ENCODE data around the gene TUBA3D.
"Not testable (repeated sequence)": the region's sequence is repeated elsewhere in the genome, so short reads cannot be mapped to it uniquely, and the experiment has no call there.

TUBA3D gene

GRCh38 chr2:131475831-131476230 is at the start of gene TUBA3D:
TUBA3D (plus strand) TSS chr2:131476119; CDS start chr2:131476200, 81 bp downstream.
- no peak for DNase-seq (ENCODE audit: low read depth, low spot score)
- Histone ChIP-seq H3K36me3 (ENCODE audit: insufficient read depth, low read length) (no peaks in the 10 kb centered on the region), H3K9me3 (ENCODE audit: low read depth, low read length) (no peaks in the 10 kb centered on the region), H3K9ac (ENCODE audit: insufficient read length) (no peak within 1 kb of the TSS), H3K27ac (no peak within 1 kb of the TSS), H3K4me3 (no peak within 1 kb of the TSS)
- TF ChIP-seq FOXP2 (optimal IDR thresholded peaks at IDR 0.05; ENCODE audit: control extremely low read depth, extremely low read length, insufficient read depth): no peak
- no peak for TF ChIP-seq POLR2AphosphoS5 (IDR thresholded peaks at IDR 0.05; ENCODE audit: borderline replicate concordance, low read depth, low read length)
- no peak for TF ChIP-seq EZH2 (IDR thresholded peaks at IDR 0.05)

DNA sequence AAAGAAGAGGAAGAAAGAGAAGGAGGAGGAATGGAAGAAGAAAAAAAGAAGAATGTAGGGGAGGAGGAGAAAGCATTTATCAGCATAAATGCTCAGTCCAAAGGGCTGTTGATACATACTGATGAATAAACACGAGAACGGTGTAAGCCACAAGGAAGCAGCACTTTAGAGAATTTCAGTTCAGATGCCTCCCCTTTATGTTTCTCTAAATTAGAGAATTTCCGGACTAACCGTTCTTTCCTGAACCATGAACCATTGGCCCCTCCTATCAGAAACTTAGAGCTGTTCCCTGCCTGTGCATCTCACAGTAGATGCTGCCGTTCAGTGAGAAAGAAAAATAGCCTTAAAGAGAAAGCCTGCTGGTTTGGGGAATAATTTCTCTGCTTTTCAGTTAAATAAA is 49.2 kb upstream of the TUBA3D start:
- H3K9me3 ChIP-seq (ENCODE audit: low read depth, low read length): no peaks in the 10 kb centered on the region
- no peak for DNase-seq (ENCODE audit: low read depth, low spot score)
- H3K4me3 ChIP-seq: no peak overlapping the region
- TF ChIP-seq POLR2AphosphoS5 (IDR thresholded peaks at IDR 0.05; ENCODE audit: borderline replicate concordance, low read depth, low read length) (no peak), EZH2 (IDR thresholded peaks at IDR 0.05) (no peak), FOXP2 (optimal IDR thresholded peaks at IDR 0.05; ENCODE audit: control extremely low read depth, extremely low read length, insufficient read depth) (no peak)
- H3K36me3 ChIP-seq (ENCODE audit: insufficient read depth, low read length): no peaks in the 10 kb centered on the region
- no peak overlapping the region for H3K9ac ChIP-seq (ENCODE audit: insufficient read length)
- no peak overlapping the region for H3K27ac ChIP-seq

GRCh38 chr2:131431336-131431735 is 44.6 kb upstream of the TUBA3D start:
- H3K27ac ChIP-seq: no peak overlapping the region
- DNase-seq (ENCODE audit: low read depth, low spot score): no peak
- TF ChIP-seq POLR2AphosphoS5 (IDR thresholded peaks at IDR 0.05; ENCODE audit: borderline replicate concordance, low read depth, low read length): no peak

GRCh38 chr2:131440742-131441468 is 35.0 kb upstream of the TUBA3D start:
- H3K36me3 ChIP-seq (ENCODE audit: insufficient read depth, low read length); H3K9me3 ChIP-seq (ENCODE audit: low read depth, low read length); H3K27ac ChIP-seq; DNase-seq (ENCODE audit: low read depth, low spot score); H3K4me3 ChIP-seq; H3K9ac ChIP-seq (ENCODE audit: insufficient read length): not testable (repeated sequence)

More at GRCh38 chr2:131431336-131431735, 44.6 kb upstream of the TUBA3D start:
- Histone ChIP-seq H3K36me3 (ENCODE audit: insufficient read depth, low read length) (no peaks in the 10 kb centered on the region), H3K4me3 (no peak overlapping the region), H3K9ac (ENCODE audit: insufficient read length) (no peak overlapping the region), H3K9me3 (ENCODE audit: low read depth, low read length) (no peaks in the 10 kb centered on the region)

DNA sequence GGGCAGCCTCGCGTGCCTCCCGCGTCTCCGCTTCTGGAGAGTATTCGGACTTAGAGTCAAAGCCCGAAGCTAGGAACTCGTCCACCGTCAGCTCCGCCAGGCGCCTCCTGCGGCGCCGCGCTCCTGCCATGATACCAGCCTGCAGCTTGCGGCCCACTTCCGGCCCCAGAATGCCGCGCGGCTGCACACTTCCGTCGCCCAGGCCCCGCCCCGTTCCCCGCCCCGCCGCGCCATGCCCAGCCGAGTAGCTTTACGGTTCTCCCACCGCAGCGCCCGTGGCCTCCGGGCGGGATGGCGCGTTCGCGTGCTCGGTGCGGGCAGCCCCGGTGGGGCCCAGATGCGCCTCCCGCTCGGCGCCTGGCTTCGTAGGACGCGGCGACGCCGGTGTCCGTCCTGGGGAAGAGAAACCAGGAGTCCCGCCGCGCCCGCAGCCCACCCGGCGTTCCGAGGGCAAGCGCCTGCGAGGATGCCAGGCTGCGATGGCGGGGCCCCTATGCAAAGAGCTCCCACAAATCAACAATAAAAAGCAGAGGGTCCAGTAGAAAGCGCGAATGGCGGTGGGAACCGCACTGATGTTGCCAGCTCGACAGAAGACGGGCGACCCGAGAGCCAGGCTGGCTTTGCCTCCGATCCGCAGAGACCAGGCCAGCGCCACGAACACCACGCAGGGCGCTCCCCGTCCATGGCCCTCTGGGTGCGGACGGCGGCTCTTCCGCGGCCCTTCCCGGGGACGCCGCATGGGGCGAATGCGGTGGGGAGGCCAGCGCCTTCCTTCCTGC is 31.0 kb upstream of the TUBA3D start:
- not testable (repeated sequence) for DNase-seq (ENCODE audit: low read depth, low spot score); H3K4me3 ChIP-seq; H3K9ac ChIP-seq (ENCODE audit: insufficient read length); H3K9me3 ChIP-seq (ENCODE audit: low read depth, low read length); H3K27ac ChIP-seq; H3K36me3 ChIP-seq (ENCODE audit: insufficient read depth, low read length)

GRCh38 chr2:131445515-131445797 is 30.5 kb upstream of the TUBA3D start:
- H3K36me3 ChIP-seq (ENCODE audit: insufficient read depth, low read length); H3K9me3 ChIP-seq (ENCODE audit: low read depth, low read length); H3K27ac ChIP-seq; DNase-seq (ENCODE audit: low read depth, low spot score); H3K4me3 ChIP-seq; H3K9ac ChIP-seq (ENCODE audit: insufficient read length): not testable (repeated sequence)

DNA sequence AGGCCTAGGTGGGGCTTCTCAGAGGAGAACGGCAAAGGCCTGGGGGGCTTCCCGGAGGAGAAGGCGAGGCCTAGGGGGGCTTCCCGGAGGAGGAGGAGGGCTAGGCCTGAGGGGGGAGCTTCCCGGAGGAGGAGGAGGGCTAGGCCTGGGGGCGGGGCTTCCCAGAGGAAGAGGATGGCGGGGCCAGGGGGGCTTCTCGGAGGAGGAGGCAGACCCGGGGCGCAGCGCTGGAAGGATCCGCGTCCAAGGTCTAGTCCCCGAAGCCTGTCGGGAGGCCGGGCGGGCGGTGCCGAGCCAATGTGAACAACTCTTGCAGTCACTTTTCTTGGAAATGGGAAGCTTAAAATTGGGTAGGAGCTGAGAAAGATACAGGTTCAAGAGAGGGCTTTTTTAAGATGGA is 30.0 kb upstream of the TUBA3D start:
- Histone ChIP-seq H3K36me3 (ENCODE audit: insufficient read depth, low read length) (no peaks in the 10 kb centered on the region), H3K4me3 (no peak overlapping the region), H3K27ac (no peak overlapping the region), H3K9me3 (ENCODE audit: low read depth, low read length) (no peaks in the 10 kb centered on the region), H3K9ac (ENCODE audit: insufficient read length) (no peak overlapping the region)
- no peak for DNase-seq (ENCODE audit: low read depth, low spot score)
- TF ChIP-seq FOXP2 (optimal IDR thresholded peaks at IDR 0.05; ENCODE audit: control extremely low read depth, extremely low read length, insufficient read depth) (no peak), EZH2 (IDR thresholded peaks at IDR 0.05) (no peak), POLR2AphosphoS5 (IDR thresholded peaks at IDR 0.05; ENCODE audit: borderline replicate concordance, low read depth, low read length) (no peak)

DNA sequence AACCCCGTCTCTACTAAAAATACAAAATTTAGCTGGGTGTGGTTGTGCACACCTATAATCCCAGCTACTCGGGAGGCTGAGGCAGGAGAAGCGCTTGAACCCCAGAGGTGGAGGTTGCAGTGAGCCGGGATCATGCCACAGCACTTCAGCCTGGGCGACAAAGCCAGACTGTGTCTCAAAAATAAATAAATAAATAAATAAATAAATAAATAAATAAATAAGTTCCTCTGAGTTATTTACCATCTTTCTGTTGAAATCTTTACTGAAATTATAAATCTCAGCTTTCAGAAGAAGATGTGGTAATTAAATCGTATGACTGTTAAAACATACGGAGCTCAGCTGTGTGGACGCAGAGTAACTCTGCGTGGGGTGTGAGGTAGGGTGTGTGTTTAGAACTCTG is 27.9 kb upstream of the TUBA3D start:
- not testable (repeated sequence) for H3K27ac ChIP-seq

GRCh38 chr2:131451265-131451949 is 24.5 kb upstream of the TUBA3D start:
- H3K4me3 ChIP-seq; DNase-seq (ENCODE audit: low read depth, low spot score): not testable (repeated sequence)

More for the DNA sequence above, 27.9 kb upstream of the TUBA3D start:
- not testable (repeated sequence) for H3K36me3 ChIP-seq (ENCODE audit: insufficient read depth, low read length); DNase-seq (ENCODE audit: low read depth, low spot score); H3K4me3 ChIP-seq; H3K9ac ChIP-seq (ENCODE audit: insufficient read length); H3K9me3 ChIP-seq (ENCODE audit: low read depth, low read length)

DNA sequence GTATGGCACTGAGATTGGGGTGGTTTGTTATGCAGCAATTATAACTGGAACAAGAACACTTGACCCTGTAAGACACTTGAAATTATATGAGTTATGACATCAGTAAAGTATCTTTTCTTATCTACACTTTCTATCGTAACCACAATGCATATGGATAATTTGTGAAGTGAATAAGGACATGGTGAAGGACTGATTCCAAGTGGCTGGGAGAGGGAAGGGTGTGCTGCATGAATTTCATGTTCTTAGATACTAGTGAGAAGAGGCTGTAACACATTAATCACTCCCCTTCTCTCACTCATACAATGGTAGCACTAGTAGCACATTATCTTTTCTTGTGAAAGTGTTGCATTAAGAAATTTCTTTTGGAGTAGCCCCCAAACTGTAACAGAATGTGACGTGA is 21.0 kb upstream of the TUBA3D start:
- H3K4me3 ChIP-seq; H3K9ac ChIP-seq (ENCODE audit: insufficient read length); DNase-seq (ENCODE audit: low read depth, low spot score): not testable (repeated sequence)

More at GRCh38 chr2:131451265-131451949, 24.5 kb upstream of the TUBA3D start:
- H3K9ac ChIP-seq (ENCODE audit: insufficient read length); H3K36me3 ChIP-seq (ENCODE audit: insufficient read depth, low read length); H3K9me3 ChIP-seq (ENCODE audit: low read depth, low read length); H3K27ac ChIP-seq: not testable (repeated sequence)

DNA sequence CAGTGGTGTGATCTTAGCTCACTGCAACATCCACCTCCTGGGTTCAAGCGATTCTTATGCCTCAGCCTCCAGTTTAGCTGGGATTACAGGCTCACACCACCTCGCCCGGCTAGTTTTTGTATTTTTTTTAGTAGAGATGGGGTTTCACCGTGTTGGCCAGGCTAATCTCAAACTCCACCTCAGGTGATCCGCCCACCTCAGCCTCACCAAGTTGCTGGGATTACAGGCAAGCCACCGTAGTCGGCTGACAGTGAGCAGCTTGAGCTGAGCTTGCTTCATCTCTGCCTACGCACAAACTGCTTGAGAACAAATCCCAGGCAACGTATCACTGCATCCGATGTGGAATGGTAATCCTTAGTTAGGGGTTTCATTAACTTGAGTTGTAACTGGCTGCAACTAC is 8.2 kb upstream of the TUBA3D start:
- H3K4me3 ChIP-seq; H3K9ac ChIP-seq (ENCODE audit: insufficient read length); H3K36me3 ChIP-seq (ENCODE audit: insufficient read depth, low read length); H3K9me3 ChIP-seq (ENCODE audit: low read depth, low read length); DNase-seq (ENCODE audit: low read depth, low spot score); H3K27ac ChIP-seq: not testable (repeated sequence)

More for the DNA sequence above, 21.0 kb upstream of the TUBA3D start:
- H3K9me3 ChIP-seq (ENCODE audit: low read depth, low read length); H3K36me3 ChIP-seq (ENCODE audit: insufficient read depth, low read length); H3K27ac ChIP-seq: not testable (repeated sequence)

DNA sequence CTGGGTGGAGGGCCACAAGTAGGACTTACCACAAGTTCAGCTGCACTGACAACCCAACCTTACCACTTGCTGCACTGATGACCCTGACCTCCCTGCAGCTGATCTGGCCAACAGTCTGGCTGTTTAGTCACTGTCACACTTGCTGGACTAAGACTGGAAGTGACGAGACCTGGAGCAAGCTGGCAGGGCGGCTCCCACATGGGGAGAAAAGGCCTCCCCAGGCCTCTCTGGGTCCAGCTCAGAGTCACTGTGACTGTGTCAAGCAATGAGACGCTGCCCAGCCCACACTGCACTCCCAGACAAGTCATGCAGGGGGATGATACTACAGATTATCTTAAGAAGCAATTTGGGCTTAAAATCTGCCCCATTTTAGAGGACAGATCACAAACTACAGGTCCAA is 5.0 kb upstream of the TUBA3D start:
- not testable (repeated sequence) for H3K27ac ChIP-seq; H3K9me3 ChIP-seq (ENCODE audit: low read depth, low read length); H3K9ac ChIP-seq (ENCODE audit: insufficient read length); DNase-seq (ENCODE audit: low read depth, low spot score); H3K4me3 ChIP-seq; H3K36me3 ChIP-seq (ENCODE audit: insufficient read depth, low read length)

- H3K4me3 ChIP-seq: not testable (repeated sequence)
These were observed 4.3 kb upstream of the TUBA3D start for GRCh38 chr2:131471624-131472023.

More at GRCh38 chr2:131471624-131472023, 4.3 kb upstream of the TUBA3D start:
- H3K9ac ChIP-seq (ENCODE audit: insufficient read length); DNase-seq (ENCODE audit: low read depth, low spot score); H3K27ac ChIP-seq; H3K9me3 ChIP-seq (ENCODE audit: low read depth, low read length); H3K36me3 ChIP-seq (ENCODE audit: insufficient read depth, low read length): not testable (repeated sequence)

Measured in SK-N-MC (cell line).